ENCODE results near the gene FLT4. TPM values are rescaled to one million over a fixed set of nuclear protein-coding genes. Genes with fewer than 3 reads are reported as not detected.

The FLT4 gene
- total RNA-seq, 1 donor from 2014 or later, result 24.8 TPM

GRCh38 chr5:180586870-180587269, 62.5 kb downstream of the FLT4 start:
- DNase-seq (no peak), ATAC-seq (no peak)
- Histone ChIP-seq H3K9me3 (no peaks in the 10 kb centered on the region), H3K4me1 (peaks cover 19% of the 10 kb centered on the region), H3K4me3 (no peak overlapping the region), H3K36me3 (no peaks in the 10 kb centered on the region), H3K27ac (no peak overlapping the region), H3K27me3 (ENCODE audit: low read depth) (peaks cover 31% of the 10 kb centered on the region)
- no peak for TF ChIP-seq CTCF (IDR thresholded peaks at IDR 0.05)
- intact Hi-C loops (cut with DNase I), result no loop called here

GRCh38 chr5:180586204-180586603, 63.2 kb downstream of the FLT4 start:
- Histone ChIP-seq H3K36me3 (no peaks in the 10 kb centered on the region), H3K4me1 (peaks cover 13% of the 10 kb centered on the region), H3K27me3 (ENCODE audit: low read depth) (peaks cover 25% of the 10 kb centered on the region), H3K9me3 (no peaks in the 10 kb centered on the region), H3K27ac (no peak overlapping the region), H3K4me3 (no peak overlapping the region)
- TF ChIP-seq CTCF (IDR thresholded peaks at IDR 0.05), result no peak
- intact Hi-C loops (cut with DNase I), result no loop called here
- DNase-seq (no peak), ATAC-seq (no peak)

GRCh38 chr5:180583738-180584137, 65.7 kb downstream of the FLT4 start:
- ATAC-seq (no peak), DNase-seq (no peak)
- intact Hi-C loops (cut with DNase I), result no loop called here
- no peak for TF ChIP-seq CTCF (IDR thresholded peaks at IDR 0.05)
- H3K9me3 ChIP-seq, result no peaks in the 10 kb centered on the region
- no peak overlapping the region for H3K27ac ChIP-seq
- no peak overlapping the region for H3K4me3 ChIP-seq
- no peaks in the 10 kb centered on the region for H3K4me1 ChIP-seq
- peaks cover under 1% of the 10 kb centered on the region for H3K27me3 ChIP-seq (ENCODE audit: low read depth)
- H3K36me3 ChIP-seq, result no peaks in the 10 kb centered on the region

GRCh38 chr5:180580681-180581080, 68.7 kb downstream of the FLT4 start:
- H3K4me1 ChIP-seq, result no peaks in the 10 kb centered on the region
- intact Hi-C loops (cut with DNase I), result no loop called here
- no peaks in the 10 kb centered on the region for H3K9me3 ChIP-seq
- DNase-seq (no peak), ATAC-seq (no peak)
- no peak overlapping the region for H3K4me3 ChIP-seq
- no peaks in the 10 kb centered on the region for H3K27me3 ChIP-seq (ENCODE audit: low read depth)
- no peak overlapping the region for H3K27ac ChIP-seq
- no peak for TF ChIP-seq CTCF (IDR thresholded peaks at IDR 0.05)
- H3K36me3 ChIP-seq, result peaks cover 17% of the 10 kb centered on the region

GRCh38 chr5:180575571-180575970, 73.8 kb downstream of the FLT4 start:
- no peaks in the 10 kb centered on the region for H3K9me3 ChIP-seq
- no peak overlapping the region for H3K4me3 ChIP-seq
- no peaks in the 10 kb centered on the region for H3K27me3 ChIP-seq (ENCODE audit: low read depth)
- ATAC-seq, result no peak
- no peak for DNase-seq
- H3K4me1 ChIP-seq, result no peaks in the 10 kb centered on the region
- peaks cover 64% of the 10 kb centered on the region for H3K36me3 ChIP-seq
- intact Hi-C loops (cut with DNase I), result no loop called here
- no peak for TF ChIP-seq CTCF (IDR thresholded peaks at IDR 0.05)
- no peak overlapping the region for H3K27ac ChIP-seq

- no peaks in the 10 kb centered on the region for H3K9me3 ChIP-seq
- H3K27ac ChIP-seq, result no peak overlapping the region
- ATAC-seq (no peak), DNase-seq (no peak)
- H3K27me3 ChIP-seq (ENCODE audit: low read depth), result no peaks in the 10 kb centered on the region
- H3K4me1 ChIP-seq, result no peaks in the 10 kb centered on the region
- H3K36me3 ChIP-seq, result peaks cover 93% of the 10 kb centered on the region
- TF ChIP-seq CTCF (IDR thresholded peaks at IDR 0.05), result no peak
- intact Hi-C loops (cut with DNase I), result no loop called here
- no peak overlapping the region for H3K4me3 ChIP-seq
Observed at GRCh38 chr5:180568914-180569313, 80.5 kb downstream of the FLT4 start.
